ENCODE data around the gene GIN1. TPM values are rescaled to one million over a fixed set of nuclear protein-coding genes. Genes with fewer than 3 reads are reported as not detected.
A peak's percentile ranks its signal among the peaks of the same experiment; 100 is the strongest.

The GIN1 gene, protein sequence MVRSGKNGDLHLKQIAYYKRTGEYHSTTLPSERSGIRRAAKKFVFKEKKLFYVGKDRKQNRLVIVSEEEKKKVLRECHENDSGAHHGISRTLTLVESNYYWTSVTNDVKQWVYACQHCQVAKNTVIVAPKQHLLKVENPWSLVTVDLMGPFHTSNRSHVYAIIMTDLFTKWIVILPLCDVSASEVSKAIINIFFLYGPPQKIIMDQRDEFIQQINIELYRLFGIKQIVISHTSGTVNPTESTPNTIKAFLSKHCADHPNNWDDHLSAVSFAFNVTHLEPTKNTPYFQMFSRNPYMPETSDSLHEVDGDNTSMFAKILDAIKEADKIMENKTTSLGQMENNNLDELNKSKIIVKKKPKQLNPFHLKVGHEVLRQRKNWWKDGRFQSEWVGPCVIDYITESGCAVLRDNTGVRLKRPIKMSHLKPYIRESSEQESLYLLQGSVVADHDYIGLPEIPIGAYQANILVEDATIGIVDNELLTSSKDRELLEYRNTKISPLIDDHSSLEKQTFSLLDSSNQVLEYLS
- 17.5 and 23.5 TPM in 2 replicates for polyA plus RNA-seq
- 20.2 and 21.9 TPM in 2 replicates for polyA minus RNA-seq

- Histone ChIP-seq H3K4me3 (ENCODE audit: low read length) (peak within 1 kb of the TSS; percentile 75), H3K36me3 (ENCODE audit: insufficient read depth, low read length) (peaks cover 5% of the 10 kb centered on the region), H2AFZ (ENCODE audit: low read depth, low read length) (peak within 1 kb of the TSS; percentile 68), H3K9me3 (ENCODE audit: low read length) (no peaks in the 10 kb centered on the region), H3K27me3 (ENCODE audit: insufficient read depth, low read depth, low read length) (no peaks in the 10 kb centered on the region), H4K20me1 (ENCODE audit: insufficient read depth) (no peaks in the 10 kb centered on the region), H3K9me2 (ENCODE audit: insufficient read depth, low read length) (no peaks in the 10 kb centered on the region), H3K9ac (ENCODE audit: low read length) (peak within 1 kb of the TSS; percentile 91), H3K79me2 (replicated peaks; ENCODE audit: insufficient read depth, low read length) (peaks cover 52% of the 10 kb centered on the region), H3K27ac (ENCODE audit: low read length) (peak within 1 kb of the TSS; percentile 89), H3K4me2 (ENCODE audit: low read length) (peak within 1 kb of the TSS; percentile 67), H3F3A (ENCODE audit: insufficient read depth, low read length, poor library complexity, severe bottlenecking) (no peaks in the 10 kb centered on the region)
- TF ChIP-seq, protein P1, sequence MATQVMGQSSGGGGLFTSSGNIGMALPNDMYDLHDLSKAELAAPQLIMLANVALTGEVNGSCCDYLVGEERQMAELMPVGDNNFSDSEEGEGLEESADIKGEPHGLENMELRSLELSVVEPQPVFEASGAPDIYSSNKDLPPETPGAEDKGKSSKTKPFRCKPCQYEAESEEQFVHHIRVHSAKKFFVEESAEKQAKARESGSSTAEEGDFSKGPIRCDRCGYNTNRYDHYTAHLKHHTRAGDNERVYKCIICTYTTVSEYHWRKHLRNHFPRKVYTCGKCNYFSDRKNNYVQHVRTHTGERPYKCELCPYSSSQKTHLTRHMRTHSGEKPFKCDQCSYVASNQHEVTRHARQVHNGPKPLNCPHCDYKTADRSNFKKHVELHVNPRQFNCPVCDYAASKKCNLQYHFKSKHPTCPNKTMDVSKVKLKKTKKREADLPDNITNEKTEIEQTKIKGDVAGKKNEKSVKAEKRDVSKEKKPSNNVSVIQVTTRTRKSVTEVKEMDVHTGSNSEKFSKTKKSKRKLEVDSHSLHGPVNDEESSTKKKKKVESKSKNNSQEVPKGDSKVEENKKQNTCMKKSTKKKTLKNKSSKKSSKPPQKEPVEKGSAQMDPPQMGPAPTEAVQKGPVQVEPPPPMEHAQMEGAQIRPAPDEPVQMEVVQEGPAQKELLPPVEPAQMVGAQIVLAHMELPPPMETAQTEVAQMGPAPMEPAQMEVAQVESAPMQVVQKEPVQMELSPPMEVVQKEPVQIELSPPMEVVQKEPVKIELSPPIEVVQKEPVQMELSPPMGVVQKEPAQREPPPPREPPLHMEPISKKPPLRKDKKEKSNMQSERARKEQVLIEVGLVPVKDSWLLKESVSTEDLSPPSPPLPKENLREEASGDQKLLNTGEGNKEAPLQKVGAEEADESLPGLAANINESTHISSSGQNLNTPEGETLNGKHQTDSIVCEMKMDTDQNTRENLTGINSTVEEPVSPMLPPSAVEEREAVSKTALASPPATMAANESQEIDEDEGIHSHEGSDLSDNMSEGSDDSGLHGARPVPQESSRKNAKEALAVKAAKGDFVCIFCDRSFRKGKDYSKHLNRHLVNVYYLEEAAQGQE (IDR thresholded peaks at IDR 0.05; ENCODE audit: borderline replicate concordance) = peak; percentile 87
- peak; percentile 31 for TF ChIP-seq RAD21 (conservative IDR thresholded peaks at IDR 0.05)
- peak; percentile 46 for TF ChIP-seq SMC3 (conservative IDR thresholded peaks at IDR 0.05; ENCODE audit: poor library complexity)
- TF ChIP-seq EZH2 (IDR thresholded peaks at IDR 0.05; ENCODE audit: borderline replicate concordance, insufficient read depth, low read length, poor library complexity, severe bottlenecking) = no peak
- peak; percentile 100 for TF ChIP-seq MXI1 (conservative IDR thresholded peaks at IDR 0.05; ENCODE audit: poor library complexity, severe bottlenecking)
- TF ChIP-seq POLR2AphosphoS5 (IDR thresholded peaks at IDR 0.05) = peak; percentile 87
- TF ChIP-seq TAF1 (IDR thresholded peaks at IDR 0.05; ENCODE audit: low read depth) = peak; percentile 64
- no peak for TF ChIP-seq CTCF (IDR thresholded peaks at IDR 0.05; ENCODE audit: poor library complexity, severe bottlenecking)
- peak; percentile 57 for TF ChIP-seq EP300 (conservative IDR thresholded peaks at IDR 0.05; ENCODE audit: poor library complexity, severe bottlenecking)
These were observed at the start of gene GIN1, which contains the start of gene PPIP5K2 for GRCh38 chr5:103119765-103120606. Gene GIN1 (minus strand): TSS chr5:103120138. CDS start chr5:103108707, 11,431 bp downstream. Gene PPIP5K2 (plus strand): TSS chr5:103120301. CDS start chr5:103129590, 9,289 bp downstream.

- Histone ChIP-seq H3K4me3 (ENCODE audit: low read length) (no peak overlapping the region), H3K9me3 (ENCODE audit: low read length) (no peaks in the 10 kb centered on the region), H4K20me1 (ENCODE audit: insufficient read depth) (no peaks in the 10 kb centered on the region), H3K27ac (ENCODE audit: low read length) (no peak overlapping the region), H3F3A (ENCODE audit: insufficient read depth, low read length, poor library complexity, severe bottlenecking) (no peaks in the 10 kb centered on the region), H3K4me2 (ENCODE audit: low read length) (no peak overlapping the region), H3K9ac (ENCODE audit: low read length) (no peak overlapping the region), H3K36me3 (ENCODE audit: insufficient read depth, low read length) (peaks cover 6% of the 10 kb centered on the region), H3K27me3 (ENCODE audit: insufficient read depth, low read depth, low read length) (no peaks in the 10 kb centered on the region), H2AFZ (ENCODE audit: low read depth, low read length) (no peak overlapping the region), H3K9me2 (ENCODE audit: insufficient read depth, low read length) (no peaks in the 10 kb centered on the region), H3K79me2 (replicated peaks; ENCODE audit: insufficient read depth, low read length) (peaks cover 3% of the 10 kb centered on the region)
- TF ChIP-seq, protein P1 (IDR thresholded peaks at IDR 0.05; ENCODE audit: borderline replicate concordance) = no peak
- TF ChIP-seq CTCF (IDR thresholded peaks at IDR 0.05; ENCODE audit: poor library complexity, severe bottlenecking) (no peak), RAD21 (conservative IDR thresholded peaks at IDR 0.05) (no peak), EZH2 (IDR thresholded peaks at IDR 0.05; ENCODE audit: borderline replicate concordance, insufficient read depth, low read length, poor library complexity, severe bottlenecking) (no peak), EP300 (conservative IDR thresholded peaks at IDR 0.05; ENCODE audit: poor library complexity, severe bottlenecking) (no peak), MXI1 (conservative IDR thresholded peaks at IDR 0.05; ENCODE audit: poor library complexity, severe bottlenecking) (no peak), TAF1 (IDR thresholded peaks at IDR 0.05; ENCODE audit: low read depth) (no peak), POLR2AphosphoS5 (IDR thresholded peaks at IDR 0.05) (no peak), SMC3 (conservative IDR thresholded peaks at IDR 0.05; ENCODE audit: poor library complexity) (no peak)
These were observed 46.8 kb upstream of the GIN1 start for GRCh38 chr5:103166706-103167105.
